HCT116 (cell line): ENCODE measurements around the gene RYR3. TPM values are rescaled to one million over a fixed set of nuclear protein-coding genes. Genes with fewer than 3 reads are reported as not detected.

ENCODE experiments used
- ATAC-seq: fragments of 200-7000 bp; cut with Tn5 transposase; 2 replicates; pipeline ENCODE4 v1.9.1; 2020; ENCODE audit warnings: mild to moderate bottlenecking, moderate library complexity
- BruUV-seq: library from RNA; stranded (reverse); fragments of 400-500 nt; replicated peaks from 2 replicates; lab custom pipeline; 2021; lab: Mats Ljungman, UMichigan
- CTCF ChIA-PET: fragments of 300-600 bp; sonication (Branson Sonifier 250); formaldehyde crosslinking; loops from one replicate; lab custom pipeline; 2021; ENCODE audit warnings: antibody characterized with exemption; lab: Charles Lee
- POLR2A ChIA-PET: fragments of 300-600, 350-600 bp; sonication (Branson Sonifier 250); formaldehyde crosslinking; loops from one replicate; lab custom pipeline; 2021; ENCODE audit warnings: antibody characterized with exemption; lab: Charles Lee
- RAD21 ChIA-PET, 2 experiments: fragments of 300-600 bp; sonication (Branson Sonifier 250); formaldehyde crosslinking; loops; one replicate each; lab custom pipeline; 2023; ENCODE audit warnings: low total read pairs in 2 of 2; ENCODE audit not compliant: uncharacterized antibody in 2 of 2, unreplicated experiment in 2 of 2, low non-redundant PET in 1 of 2; lab: Charles Lee
- DNase-seq: peaks from one replicate; pipeline ENCODE4 v3.0.0-alpha.2; 2010; ENCODE audit warnings: low read depth, low spot score
- H2AFZ ChIP-seq: fragments of 200-600 bp; shearing (Covaris generic), sonication (generic); 2 replicates; pipeline ENCODE4 v1.6.1; 2017; ENCODE audit warnings: low read depth, mixed run types, mixed read lengths, antibody characterized with exemption, low read length; ENCODE audit not compliant: poor library complexity, severe bottlenecking
- H3K27ac ChIP-seq: 2 replicates; pipeline ENCODE4 v1.5.1; 2012; ENCODE audit warnings: low read depth, low read length
- H3K27me3 ChIP-seq: fragments of 200-600 bp; sonication (generic); 2 replicates; pipeline ENCODE4 v1.6.1; 2016; ENCODE audit warnings: mixed run types, low read length, mixed read lengths; ENCODE audit not compliant: insufficient read depth
- H3K36me3 ChIP-seq, 2 experiments: fragments of 200-500 bp in 1 of 2; fragments of 200-600 bp in 1 of 2; sonication (Bioruptor generic) in 1 of 2; sonication (generic) in 1 of 2; 2 replicates each; pipeline versions ENCODE4 v1.5.1 to v1.6.1; 2014 to 2016; ENCODE audit warnings: low read length in 2 of 2, inconsistent platforms in 1 of 2, mixed read lengths in 1 of 2, mixed run types in 1 of 2; ENCODE audit not compliant: insufficient read depth in 2 of 2, control insufficient read depth in 1 of 2
- H3K4me1 ChIP-seq, 2 experiments: fragments of 200-600 bp in 1 of 2; sonication (generic) in 1 of 2; 2 replicates each; pipeline versions ENCODE4 v1.5.1 to v1.6.1; 2012 to 2017; ENCODE audit warnings: low read length in 2 of 2, inconsistent platforms in 1 of 2, mild to moderate bottlenecking in 1 of 2, mixed read lengths in 1 of 2, mixed run types in 1 of 2, moderate library complexity in 1 of 2; ENCODE audit not compliant: insufficient read depth in 2 of 2, control insufficient read depth in 1 of 2
- H3K4me2 ChIP-seq: fragments of 200-600 bp; sonication (generic); 2 replicates; pipeline ENCODE4 v1.6.1; 2017; ENCODE audit warnings: mixed run types, low read length, mixed read lengths
- H3K4me3 ChIP-seq, 2 experiments: fragments of 200-600 bp in 1 of 2; sonication (generic) in 1 of 2; replicated peaks in 1 of 2; 2 replicates each; pipeline ENCODE4 v1.5.1; 2011 to 2016; ENCODE audit warnings: low read length in 2 of 2, control low read depth in 1 of 2, low read depth in 1 of 2, mild to moderate bottlenecking in 1 of 2, mixed read lengths in 1 of 2, mixed run types in 1 of 2
- H3K79me2 ChIP-seq: fragments of 200-600 bp; sonication (generic); 2 replicates; pipeline ENCODE4 v1.6.1; 2017; ENCODE audit warnings: mild to moderate bottlenecking, mixed run types, low read length, moderate library complexity, mixed read lengths; ENCODE audit not compliant: insufficient read depth
- H3K9ac ChIP-seq: fragments of 200-600 bp; sonication (generic); 2 replicates; pipeline ENCODE4 v1.6.1; 2016; ENCODE audit warnings: low read length, mixed read lengths
- H3K9me2 ChIP-seq: fragments of 200-600 bp; sonication (generic), shearing (Covaris generic); 2 replicates; pipeline ENCODE4 v1.6.1; 2017; ENCODE audit warnings: mixed run types, mild to moderate bottlenecking, moderate library complexity; ENCODE audit not compliant: insufficient read depth
- H3K9me3 ChIP-seq, 2 experiments: fragments of 200-500 bp in 1 of 2; fragments of 200-600 bp in 1 of 2; sonication (Bioruptor generic) in 1 of 2; sonication (generic) in 1 of 2; 2 replicates each; pipeline ENCODE4 v1.6.1; 2014 to 2017; ENCODE audit warnings: low read length in 2 of 2, mixed read lengths in 2 of 2, inconsistent platforms in 1 of 2, low read depth in 1 of 2, mild to moderate bottlenecking in 1 of 2, mixed run types in 1 of 2, moderate library complexity in 1 of 2; ENCODE audit not compliant: control insufficient read depth in 1 of 2, insufficient read depth in 1 of 2
- H4K20me1 ChIP-seq: fragments of 200-600 bp; sonication (generic), shearing (Covaris generic); 2 replicates; pipeline ENCODE4 v1.6.1; 2017; ENCODE audit warnings: mixed run types, mild to moderate bottlenecking, moderate library complexity; ENCODE audit not compliant: insufficient read depth
- ATF3 ChIP-seq: IDR thresholded peaks from 2 replicates; pipeline ENCODE4 v1.6.1; 2012
- CBX3 ChIP-seq: IDR thresholded peaks from 2 replicates; pipeline ENCODE4 v1.6.1; 2012; ENCODE audit warnings: low read depth
- EZH2 ChIP-seq: fragments of 200-600 bp; sonication (generic); IDR thresholded peaks from 2 replicates; pipeline ENCODE4 v1.6.1; 2017; ENCODE audit warnings: antibody characterized with exemption, mixed run types
- EZH2phosphoT487 ChIP-seq: fragments of 200-600 bp; IDR thresholded peaks from 2 replicates; pipeline ENCODE4 v1.6.1; 2018; ENCODE audit warnings: antibody characterized with exemption, borderline replicate concordance
- FOSL1 ChIP-seq: IDR thresholded peaks from 2 replicates; pipeline ENCODE4 v1.6.1; 2012; ENCODE audit warnings: low read depth
- JUND ChIP-seq: IDR thresholded peaks from 2 replicates; pipeline ENCODE4 v1.6.1; 2012
- POLR2A ChIP-seq: IDR thresholded peaks from 2 replicates; pipeline ENCODE4 v1.7.0; 2011; ENCODE audit warnings: borderline replicate concordance; ENCODE audit not compliant: insufficient read depth, insufficient read length; ENCODE audit errors: extremely low read depth
- RAD21 ChIP-seq: IDR thresholded peaks from 2 replicates; pipeline ENCODE4 v1.6.1; 2012; ENCODE audit warnings: low read depth, mild to moderate bottlenecking
- REST ChIP-seq: IDR thresholded peaks from 2 replicates; pipeline ENCODE4 v1.6.1; 2012; ENCODE audit warnings: low read depth
- SP1 ChIP-seq: IDR thresholded peaks from 2 replicates; pipeline ENCODE4 v1.6.1; 2012; ENCODE audit warnings: low read depth
- SRF ChIP-seq: IDR thresholded peaks from 2 replicates; pipeline ENCODE4 v1.6.1; 2012; ENCODE audit warnings: low read depth
- TCF7L2 ChIP-seq: IDR thresholded peaks from 2 replicates; pipeline ENCODE4 v1.7.0; 2011; ENCODE audit warnings: borderline replicate concordance, inconsistent platforms; ENCODE audit not compliant: insufficient read depth, insufficient read length; ENCODE audit errors: extremely low read depth
- YY1 ChIP-seq: IDR thresholded peaks from 2 replicates; pipeline ENCODE4 v1.6.1; 2011; ENCODE audit warnings: low read length, low read depth, moderate library complexity, mild to moderate bottlenecking; ENCODE audit not compliant: insufficient replicate concordance; ENCODE audit errors: extremely low read depth
- ZFX ChIP-seq: fragments of 450-650 bp; IDR thresholded peaks from 2 replicates; pipeline ENCODE4 v1.6.1; 2017
- ZNF274 ChIP-seq: fragments of 200-500 bp; sonication (Bioruptor generic); IDR thresholded peaks from 2 replicates; pipeline ENCODE4 v1.6.1; 2014; ENCODE audit warnings: mild to moderate bottlenecking, low read depth, low read length, inconsistent platforms
- intact Hi-C: fragments of 100-400 bp; cut with micrococcal nuclease; formaldehyde crosslinking; loops from 2 replicates; pipeline ENCODE4 v1.10.0; 2022
- total RNA-seq: library from RNA; stranded (reverse); gene quantifications from one replicate; pipeline ENCODE4 v1.2.1, GENCODE V29; 2021; ENCODE audit not compliant: unreplicated experiment

The RYR3 gene
- total RNA-seq, 1 experiment from 2014 or later, result not detected

GRCh38 chr15:33742800-33743199, 432.0 kb downstream of the RYR3 start:
- ChIA-PET CTCF (no interaction called here), POLR2A (no interaction called here), RAD21 (no interaction called here)
- Histone ChIP-seq H3K9me3 (no peaks in the 10 kb centered on the region), H3K4me3 (no peak overlapping the region), H3K79me2 (no peaks in the 10 kb centered on the region), H3K9ac (no peak overlapping the region), H4K20me1 (no peaks in the 10 kb centered on the region), H3K4me2 (no peak overlapping the region), H3K36me3 (no peaks in the 10 kb centered on the region), H3K27ac (no peak overlapping the region), H3K4me1 (no peaks in the 10 kb centered on the region), H3K27me3 (no peaks in the 10 kb centered on the region), H2AFZ (no peak overlapping the region), H3K9me2 (no peaks in the 10 kb centered on the region)
- ATAC-seq (no peak), DNase-seq (no peak)
- intact Hi-C loops, result no loop called here
- TF ChIP-seq FOSL1 (no peak), RAD21 (no peak), SP1 (no peak), JUND (no peak), TCF7L2 (no peak), EZH2phosphoT487 (no peak), ZNF274 (no peak)
- BruUV-seq, result no TSS peak

- H3K9ac ChIP-seq, result no peak overlapping the region
- intact Hi-C loops, result no loop called here
- no peak overlapping the region for H3K27ac ChIP-seq
- CTCF ChIA-PET, result interaction anchor here (1.4 kb wide), 1 partner anchor 9 kb away, joined by 5 read pairs; no protein-coding TSS in a partner anchor
- no peak overlapping the region for H2AFZ ChIP-seq
- H3K79me2 ChIP-seq, result no peaks in the 10 kb centered on the region
- POLR2A ChIA-PET, result no interaction called here
- H3K27me3 ChIP-seq, result no peaks in the 10 kb centered on the region
- BruUV-seq, result no TSS peak
- H3K36me3 ChIP-seq, result no peaks in the 10 kb centered on the region
- TF ChIP-seq ATF3 (no peak), ZFX (no peak), JUND (no peak), REST (no peak), CBX3 (no peak), EZH2phosphoT487 (no peak), FOSL1 (no peak), POLR2A (no peak), EZH2 (no peak), SRF (no peak), YY1 (no peak), RAD21 (no peak), ZNF274 (no peak)
- H3K4me2 ChIP-seq, result no peak overlapping the region
- no peak overlapping the region for H3K4me3 ChIP-seq
- no peak for ATAC-seq
- no peaks in the 10 kb centered on the region for H3K4me1 ChIP-seq
- RAD21 ChIA-PET, result no interaction called here
- no peaks in the 10 kb centered on the region for H4K20me1 ChIP-seq
- no peaks in the 10 kb centered on the region for H3K9me3 ChIP-seq
- no peaks in the 10 kb centered on the region for H3K9me2 ChIP-seq
- DNase-seq, result no peak
These were observed 435.4 kb downstream of the RYR3 start for GRCh38 chr15:33746203-33746602.
